A549 (cell line): ENCODE data around the gene PCARE.

Source experiments
- CBX8 ChIP-seq: fragments of 200-600 bp; sonication (generic); IDR thresholded peaks from 2 replicates; pipeline ENCODE4 v1.6.1; 2016
- CTCF ChIP-seq: fragments of >200 bp; sonication (Bioruptor Twin); formaldehyde crosslinking; IDR thresholded peaks from 3 replicates; pipeline ENCODE4 v1.5.1; 2016
- EP300 ChIP-seq, 2 experiments: fragments of >200 bp; sonication (Bioruptor Twin); formaldehyde crosslinking; IDR thresholded peaks; 2 replicates in 1 of 2; 3 replicates in 1 of 2; pipeline ENCODE4 v1.6.1; 2016 to 2017
- MAX ChIP-seq: IDR thresholded peaks from 2 replicates; pipeline ENCODE4 v1.6.1; 2012
- RFX5 ChIP-seq: fragments of 450-650 bp; IDR thresholded peaks from 2 replicates; pipeline ENCODE4 v1.7.1; 2014; ENCODE audit warnings: antibody characterized with exemption, mild to moderate bottlenecking, moderate library complexity
- SMC3 ChIP-seq: fragments of >200 bp; sonication (Bioruptor Twin); formaldehyde crosslinking; IDR thresholded peaks from 3 replicates; pipeline ENCODE4 v1.6.1; 2018; ENCODE audit warnings: inconsistent platforms

- TF ChIP-seq CBX8 (no peak), RFX5 (no peak), CTCF (no peak), EP300 (IDR thresholded peaks at IDR 0.05) (no peak), SMC3 (no peak), MAX (no peak)
Measured at GRCh38 chr2:29071032-29071975, 3.0 kb downstream of the PCARE start.
